ENCODE data around the gene GLT8D1.

- TF ChIP-seq ZNF292 (tag by site-specific recombination; IDR thresholded peaks at IDR 0.05; ENCODE audit: borderline replicate concordance, low read depth) (no peak), ZNF449 (tag by site-specific recombination; IDR thresholded peaks at IDR 0.05) (peak; percentile 51; the same call in 1 of the 2 replicates), CTCF (tag by site-specific recombination; IDR thresholded peaks at IDR 0.05) (no peak)
Measured at GRCh38 chr3:52685285-52685708, 20.3 kb downstream of the GLT8D1 start.
